Fibroblast of lung (primary cell): ENCODE results near the gene PKN3. TPM values are rescaled to one million over a fixed set of nuclear protein-coding genes. Genes with fewer than 3 reads are reported as not detected.
"Not testable (repeated sequence)": the region's sequence is repeated elsewhere in the genome, so short reads cannot be mapped to it uniquely, and the experiment has no call there.

Experiments
- DNase-seq, 2 donors: peaks; one replicate each; pipeline versions ENCODE4 v3.0.0 to v3.0.0-alpha.2; 2010; ENCODE audit warnings: low read depth in 2 of 2
- H2AFZ ChIP-seq: 2 replicates; pipeline ENCODE4 v1.5.1; 2012; ENCODE audit warnings: low read length, control low read depth, inconsistent platforms
- H3K27ac ChIP-seq: 2 replicates; pipeline ENCODE4 v1.5.1; 2011; ENCODE audit warnings: low read length, control low read depth; ENCODE audit not compliant: insufficient read depth
- H3K27me3 ChIP-seq: 2 replicates; pipeline ENCODE4 v1.5.1; 2011; ENCODE audit warnings: mild to moderate bottlenecking, low read length; ENCODE audit not compliant: control insufficient read depth, insufficient read depth
- H3K36me3 ChIP-seq: 2 replicates; pipeline ENCODE4 v1.5.1; 2011; ENCODE audit warnings: low read length; ENCODE audit not compliant: control insufficient read depth, insufficient read depth
- H3K4me1 ChIP-seq: 2 replicates; pipeline ENCODE4 v1.5.1; 2011; ENCODE audit warnings: low read length; ENCODE audit not compliant: control insufficient read depth, insufficient read depth; ENCODE audit errors: extremely low read depth
- H3K4me2 ChIP-seq: 2 replicates; pipeline ENCODE4 v1.5.1; 2011; ENCODE audit warnings: low read length, control low read depth; ENCODE audit not compliant: insufficient read depth; ENCODE audit errors: extremely low read depth
- H3K4me3 ChIP-seq, 4 experiments: fragments of 200-600 bp in 1 of 4; sonication (generic) in 1 of 4; replicated peaks in 1 of 4; 2 replicates each; pipeline ENCODE4 v1.5.1; 2011 to 2016; ENCODE audit warnings: low read length in 4 of 4, low read depth in 3 of 4, mild to moderate bottlenecking in 3 of 4, control low read depth in 2 of 4, inconsistent platforms in 1 of 4, mixed read lengths in 1 of 4; ENCODE audit not compliant: insufficient read depth in 1 of 4; ENCODE audit errors: control extremely low read depth in 1 of 4
- H3K79me2 ChIP-seq: 2 replicates; pipeline ENCODE4 v1.5.1; 2012; ENCODE audit warnings: mild to moderate bottlenecking, low read length, inconsistent platforms; ENCODE audit not compliant: control insufficient read depth, insufficient read depth
- H3K9ac ChIP-seq: 2 replicates; pipeline ENCODE4 v1.5.1; 2011; ENCODE audit warnings: mild to moderate bottlenecking, low read length, control low read depth; ENCODE audit not compliant: insufficient read depth
- H3K9me3 ChIP-seq: 2 replicates; pipeline ENCODE4 v1.5.1; 2012; ENCODE audit warnings: low read depth, low read length; ENCODE audit not compliant: control insufficient read depth, insufficient read depth
- H4K20me1 ChIP-seq: 2 replicates; pipeline ENCODE4 v1.5.1; 2011; ENCODE audit warnings: low read length; ENCODE audit not compliant: control insufficient read depth, insufficient read depth; ENCODE audit errors: extremely low read depth
- EZH2 ChIP-seq: IDR thresholded peaks from 2 replicates; pipeline ENCODE4 v1.5.1; 2012; ENCODE audit warnings: low read length, control low read depth, mild to moderate bottlenecking; ENCODE audit errors: missing control alignments
- polyA plus RNA-seq, 2 donors: library from polyadenylated mRNA; depleted of rRNA in 1 of 2; stranded (reverse) in 1 of 2; unstranded in 1 of 2; fragments of >200 nt; gene quantifications; 2 replicates each; pipeline ENCODE4 v1.2.1, GENCODE V29; 2011 to 2012; ENCODE audit warnings: missing spikeins in 1 of 2
- total RNA-seq: library from RNA; depleted of rRNA; stranded (reverse); fragments of >200 nt; gene quantifications from 2 replicates; pipeline ENCODE4 v1.2.1, GENCODE V29; 2014
- TF ChIP-seq, protein P1 (sequence below), 2 donors: IDR thresholded peaks in 1 of 2; conservative IDR thresholded peaks in 1 of 2; 1 replicate in 1 of 2; 2 replicates in 1 of 2; pipeline ENCODE4 v1.5.1; 2011 to 2012; ENCODE audit warnings: low read length in 2 of 2, control low read depth in 1 of 2, inconsistent platforms in 1 of 2, low read depth in 1 of 2, mild to moderate bottlenecking in 1 of 2

Gene PKN3
- total and polyA plus RNA-seq, 2 donors (not counting 1 experiment from before 2014, with no cell fraction given): 1.7 to 1.8 TPM

DNA sequence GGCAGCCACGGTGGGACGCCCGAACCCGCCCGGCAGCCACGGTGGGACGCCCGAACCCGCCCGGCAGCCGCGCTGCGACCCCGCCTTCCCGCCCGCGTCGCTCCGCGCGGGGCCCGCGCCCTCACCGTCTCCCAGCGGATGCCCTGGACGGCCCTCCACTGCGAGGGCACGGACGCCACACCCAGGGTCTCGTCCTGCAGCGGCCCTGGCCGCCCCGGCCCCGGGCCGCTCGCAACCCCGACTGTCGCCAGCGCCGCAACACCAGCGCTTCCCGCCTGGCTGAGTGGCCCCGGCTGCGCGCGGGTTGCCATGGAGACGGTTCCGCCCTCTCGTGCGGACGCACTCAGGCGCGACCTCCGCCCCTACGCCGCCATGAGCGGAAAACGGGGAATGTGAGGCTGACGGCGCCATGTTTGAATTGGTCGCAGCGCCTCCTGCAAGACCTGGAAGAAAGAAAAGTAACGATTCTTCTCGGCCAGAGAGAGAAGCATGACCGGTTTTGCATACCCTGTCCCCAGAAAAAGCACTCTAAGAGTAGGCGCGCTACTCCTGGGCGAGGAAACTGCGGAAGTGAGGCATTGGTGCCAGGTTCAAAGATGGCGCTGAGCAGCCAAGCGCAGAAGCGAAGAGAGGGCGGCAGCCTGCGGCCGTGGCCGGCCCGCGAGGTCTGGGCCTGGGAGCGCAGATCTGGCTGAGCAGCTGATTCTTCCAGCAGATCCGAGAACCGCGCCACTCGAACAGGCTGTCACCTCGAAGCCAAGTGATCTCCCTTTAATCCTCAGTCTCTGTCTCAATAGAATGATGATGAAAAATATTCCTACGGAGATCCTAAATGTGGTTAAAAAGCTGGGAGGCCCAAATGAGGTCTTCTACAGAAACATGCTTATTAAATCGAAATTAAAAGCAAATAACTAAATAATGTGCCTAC is 45.6 kb upstream of the PKN3 start, which contains the start of gene DYNC2I2:
Gene DYNC2I2 (minus strand): TSS at position 432 of the 928 bp plus-strand sequence. CDS start 121 bp downstream, at position 311.
- Histone ChIP-seq H3K4me3 (peak within 1 kb of the TSS; percentile 33 to 82 (median 74)), H3K79me2 (peaks cover 2% of the 10 kb centered on the region), H3K4me1 (no peaks in the 10 kb centered on the region), H3K36me3 (no peaks in the 10 kb centered on the region), H3K9me3 (no peaks in the 10 kb centered on the region), H3K9ac (peak within 1 kb of the TSS; percentile 96), H4K20me1 (no peaks in the 10 kb centered on the region), H3K4me2 (peak within 1 kb of the TSS; percentile 98), H3K27ac (peak within 1 kb of the TSS; percentile 100), H3K27me3 (no peaks in the 10 kb centered on the region), H2AFZ (peak within 1 kb of the TSS; percentile 99)
- no peak for TF ChIP-seq EZH2
- TF ChIP-seq, protein P1, sequence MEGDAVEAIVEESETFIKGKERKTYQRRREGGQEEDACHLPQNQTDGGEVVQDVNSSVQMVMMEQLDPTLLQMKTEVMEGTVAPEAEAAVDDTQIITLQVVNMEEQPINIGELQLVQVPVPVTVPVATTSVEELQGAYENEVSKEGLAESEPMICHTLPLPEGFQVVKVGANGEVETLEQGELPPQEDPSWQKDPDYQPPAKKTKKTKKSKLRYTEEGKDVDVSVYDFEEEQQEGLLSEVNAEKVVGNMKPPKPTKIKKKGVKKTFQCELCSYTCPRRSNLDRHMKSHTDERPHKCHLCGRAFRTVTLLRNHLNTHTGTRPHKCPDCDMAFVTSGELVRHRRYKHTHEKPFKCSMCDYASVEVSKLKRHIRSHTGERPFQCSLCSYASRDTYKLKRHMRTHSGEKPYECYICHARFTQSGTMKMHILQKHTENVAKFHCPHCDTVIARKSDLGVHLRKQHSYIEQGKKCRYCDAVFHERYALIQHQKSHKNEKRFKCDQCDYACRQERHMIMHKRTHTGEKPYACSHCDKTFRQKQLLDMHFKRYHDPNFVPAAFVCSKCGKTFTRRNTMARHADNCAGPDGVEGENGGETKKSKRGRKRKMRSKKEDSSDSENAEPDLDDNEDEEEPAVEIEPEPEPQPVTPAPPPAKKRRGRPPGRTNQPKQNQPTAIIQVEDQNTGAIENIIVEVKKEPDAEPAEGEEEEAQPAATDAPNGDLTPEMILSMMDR (conservative IDR thresholded peaks at IDR 0.05 in 1 of 2, IDR thresholded peaks at IDR 0.05 in 1 of 2; ENCODE audit: low read depth in 1 of 2, low read length in 2 of 2): no peak
- peak; percentile 87 to 94 for DNase-seq

DNA sequence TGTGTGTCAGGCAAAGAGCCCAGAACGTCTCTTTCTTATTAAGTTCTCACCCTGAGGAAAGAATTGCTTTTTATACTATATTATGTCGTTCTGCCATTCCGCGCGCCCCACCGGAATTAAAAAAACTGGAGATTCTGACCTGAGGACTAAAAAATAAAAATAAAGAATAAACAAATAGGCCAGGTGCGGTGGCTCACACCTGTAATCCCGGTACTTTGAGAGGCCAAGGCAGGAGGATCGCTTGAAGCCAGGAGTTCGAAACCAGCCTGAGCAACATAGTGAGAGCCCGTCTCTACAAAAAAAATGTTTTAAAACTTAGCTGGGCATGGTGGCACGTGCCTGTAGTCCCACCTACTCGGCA is 45.0 kb upstream of the PKN3 start:
- no peaks in the 10 kb centered on the region for H4K20me1 ChIP-seq
- peak overlapping the region; percentile 100 for H3K27ac ChIP-seq
- no peaks in the 10 kb centered on the region for H3K4me1 ChIP-seq
- H3K4me3 ChIP-seq: no peak overlapping the region
- H3K9me3 ChIP-seq: no peaks in the 10 kb centered on the region
- H3K27me3 ChIP-seq: no peaks in the 10 kb centered on the region
- no peaks in the 10 kb centered on the region for H3K36me3 ChIP-seq
- no peak overlapping the region for H2AFZ ChIP-seq
- no peak overlapping the region for H3K4me2 ChIP-seq
- no peak for TF ChIP-seq EZH2
- TF ChIP-seq, protein P1 (conservative IDR thresholded peaks at IDR 0.05 in 1 of 2, IDR thresholded peaks at IDR 0.05 in 1 of 2; ENCODE audit: low read depth in 1 of 2, low read length in 2 of 2): no peak
- peaks cover 2% of the 10 kb centered on the region for H3K79me2 ChIP-seq
- H3K9ac ChIP-seq: no peak overlapping the region
- no peak for DNase-seq

DNA sequence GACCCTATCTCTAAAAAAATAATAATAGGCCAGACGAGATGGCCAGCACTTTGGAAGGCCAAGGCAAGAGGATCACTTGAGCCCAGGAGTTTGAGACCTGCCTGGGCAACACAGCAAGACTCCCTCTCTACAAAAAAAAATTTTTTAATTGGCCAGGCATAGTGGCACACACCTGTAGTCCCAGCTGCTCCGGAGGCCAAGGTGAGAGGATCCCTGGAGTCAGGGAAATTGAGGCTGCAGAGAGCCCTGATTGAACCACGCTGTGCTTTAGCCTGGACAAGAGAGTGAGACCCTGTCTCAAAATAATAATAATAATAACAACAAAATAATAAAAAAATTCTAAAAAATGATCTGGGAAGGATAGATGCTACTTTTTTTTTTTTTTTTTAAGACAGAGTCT is 44.5 kb upstream of the PKN3 start:
- Histone ChIP-seq H4K20me1 (no peaks in the 10 kb centered on the region), H3K9ac (no peak overlapping the region), H3K27me3 (no peaks in the 10 kb centered on the region), H3K79me2 (peaks cover 2% of the 10 kb centered on the region), H3K4me3 (no peak overlapping the region), H2AFZ (no peak overlapping the region), H3K9me3 (no peaks in the 10 kb centered on the region), H3K4me1 (no peaks in the 10 kb centered on the region), H3K4me2 (no peak overlapping the region), H3K27ac (no peak overlapping the region), H3K36me3 (no peaks in the 10 kb centered on the region)
- no peak for TF ChIP-seq EZH2
- TF ChIP-seq, protein P1 (conservative IDR thresholded peaks at IDR 0.05 in 1 of 2, IDR thresholded peaks at IDR 0.05 in 1 of 2; ENCODE audit: low read depth in 1 of 2, low read length in 2 of 2): no peak
- no peak for DNase-seq

DNA sequence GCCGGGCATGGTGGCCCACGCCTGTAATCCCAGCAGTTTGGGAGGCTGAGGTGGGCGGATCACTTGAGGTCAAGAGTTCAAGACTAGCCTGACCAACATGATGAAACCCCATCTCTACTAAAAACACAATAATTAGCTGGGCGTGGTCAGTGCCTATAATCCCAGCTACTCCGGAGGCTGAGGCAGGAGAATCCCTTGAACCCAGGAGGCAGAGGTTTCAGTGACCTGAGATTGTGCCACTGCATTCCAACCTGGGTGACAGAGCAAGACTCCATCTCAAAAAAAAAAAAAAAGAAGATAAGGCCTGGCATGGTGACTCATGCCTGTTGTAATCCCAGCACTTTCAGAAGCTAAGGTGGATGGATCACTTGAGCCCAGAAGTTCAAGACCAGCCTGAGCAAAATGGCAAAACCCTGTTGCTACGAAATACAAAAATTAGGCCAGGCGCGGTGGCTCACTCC is 35.8 kb upstream of the PKN3 start:
- DNase-seq: peak in 1 of 2 donors; percentile 24

More for the DNA sequence above, 35.8 kb upstream of the PKN3 start:
- H4K20me1 ChIP-seq, H2AFZ ChIP-seq, H3K9me3 ChIP-seq, H3K27me3 ChIP-seq, H3K4me2 ChIP-seq, H3K9ac ChIP-seq, H3K4me1 ChIP-seq, H3K27ac ChIP-seq, H3K79me2 ChIP-seq, H3K4me3 ChIP-seq, H3K36me3 ChIP-seq: not testable (repeated sequence)
